HG02759 (cell line): ENCODE data around the gene HCAR2.
"Not testable (repeated sequence)": the region's sequence is repeated elsewhere in the genome, so short reads cannot be mapped to it uniquely, and the experiment has no call there.

Experiments used
- ATAC-seq: cut with Tn5 transposase; IDR thresholded peaks from one replicate; pipeline ENCODE4 v1.9.1; 2021; ENCODE audit warnings: mild to moderate bottlenecking, moderate library complexity; ENCODE audit not compliant: unreplicated experiment

HCAR2 gene

GRCh38 chr12:122669397-122670070 is 33.6 kb downstream of the HCAR2 start:
- no peak for ATAC-seq

- no peak for ATAC-seq
Observed at GRCh38 chr12:122668268-122668667, 34.9 kb downstream of the HCAR2 start.

- no peak for ATAC-seq
Observed at GRCh38 chr12:122665759-122666158, 37.4 kb downstream of the HCAR2 start.

GRCh38 chr12:122665349-122665748 is 37.8 kb downstream of the HCAR2 start:
- ATAC-seq = no peak

- ATAC-seq = no peak
Observed at GRCh38 chr12:122661938-122662337, 41.2 kb downstream of the HCAR2 start.

GRCh38 chr12:122661246-122661645 is 41.9 kb downstream of the HCAR2 start:
- ATAC-seq = no peak

- ATAC-seq = no peak
Observed at GRCh38 chr12:122659579-122659978, 43.6 kb downstream of the HCAR2 start.

- ATAC-seq = no peak
Observed at GRCh38 chr12:122656298-122656697, 46.9 kb downstream of the HCAR2 start.

- ATAC-seq = not testable (repeated sequence)
Observed at GRCh38 chr12:122653291-122653690, 49.9 kb downstream of the HCAR2 start.

GRCh38 chr12:122651520-122652224 is 51.5 kb downstream of the HCAR2 start:
- no peak for ATAC-seq
